Activated CD4-positive, alpha-beta memory T cell treated with anti-CD3 and anti-CD28 coated beads, Interleukin-2, amount 10 ng/mL, durations not matched to agents 7 days and 5 days (primary cell): ENCODE measurements around the gene MCTP2. TPM values are rescaled to one million over a fixed set of nuclear protein-coding genes. Genes with fewer than 3 reads are reported as not detected.
"Not testable (repeated sequence)": the region's sequence is repeated elsewhere in the genome, so short reads cannot be mapped to it uniquely, and the experiment has no call there.

ENCODE experiments used
- CTCF ChIA-PET: fragments of 350-600 bp; sonication (Branson Sonifier 250); formaldehyde crosslinking; loops from one replicate; lab custom pipeline; 2021; ENCODE audit warnings: antibody characterized with exemption, inconsistent platforms; lab: Charles Lee
- POLR2A ChIA-PET: fragments of 350-600 bp; sonication (Branson Sonifier 250); formaldehyde crosslinking; loops from one replicate; lab custom pipeline; 2021; ENCODE audit warnings: antibody characterized with exemption; lab: Charles Lee
- DNase-seq: peaks from one replicate; pipeline ENCODE4 v3.0.0-alpha.2; 2020
- H3K27ac Mint-ChIP-seq: one replicate; pipeline ENCODE4 v1.8.0; 2021; ENCODE audit warnings: mild to moderate bottlenecking, mixed read lengths
- H3K27me3 Mint-ChIP-seq: one replicate; pipeline ENCODE4 v1.8.0; 2021; ENCODE audit warnings: mixed read lengths
- H3K36me3 Mint-ChIP-seq: one replicate; pipeline ENCODE4 v1.8.0; 2021; ENCODE audit warnings: low read depth, mixed read lengths
- H3K4me1 Mint-ChIP-seq: one replicate; pipeline ENCODE4 v1.8.0; 2021; ENCODE audit warnings: mixed read lengths
- H3K4me3 Mint-ChIP-seq: one replicate; pipeline ENCODE4 v1.8.0; 2021; ENCODE audit warnings: mild to moderate bottlenecking, mixed read lengths
- H3K9me3 Mint-ChIP-seq: one replicate; pipeline ENCODE4 v1.8.0; 2021; ENCODE audit warnings: mixed read lengths
- total RNA-seq, 2 experiments: library from RNA; stranded (reverse); gene quantifications; one replicate each; pipeline ENCODE4 v1.2.3, GENCODE V29; 2021

Gene MCTP2
- total RNA-seq, 2 experiments from 2014 or later: 46.7 to 48.7 TPM

DNA sequence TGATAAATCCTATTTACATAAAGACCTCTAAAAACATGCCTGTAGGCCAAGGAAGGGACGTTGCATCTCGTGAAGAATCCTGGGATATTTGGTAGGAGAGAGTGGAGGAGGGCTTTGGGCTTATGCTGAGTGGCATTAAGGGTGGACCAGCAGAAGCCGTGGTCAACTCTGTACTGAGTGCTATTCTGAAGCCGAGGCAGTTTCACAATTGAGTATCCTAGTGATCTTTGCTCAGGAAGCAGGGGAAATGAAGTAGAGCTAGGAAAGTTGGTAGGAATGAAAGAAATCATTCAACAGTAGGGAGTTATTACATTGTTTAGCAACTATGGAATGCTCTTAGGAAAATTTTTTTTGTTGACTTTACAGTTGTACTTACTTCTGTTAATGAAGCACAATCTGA lies 24.2 kb downstream of the MCTP2 start:
- no peak for DNase-seq
- POLR2A ChIA-PET: no interaction called here
- Mint-ChIP-seq H3K4me1 (peaks cover 44% of the 10 kb centered on the region), H3K36me3 (peaks cover 35% of the 10 kb centered on the region), H3K27ac (no peak overlapping the region), H3K27me3 (no peaks in the 10 kb centered on the region), H3K4me3 (no peak overlapping the region), H3K9me3 (peaks cover 14% of the 10 kb centered on the region)
- CTCF ChIA-PET: no interaction called here

DNA sequence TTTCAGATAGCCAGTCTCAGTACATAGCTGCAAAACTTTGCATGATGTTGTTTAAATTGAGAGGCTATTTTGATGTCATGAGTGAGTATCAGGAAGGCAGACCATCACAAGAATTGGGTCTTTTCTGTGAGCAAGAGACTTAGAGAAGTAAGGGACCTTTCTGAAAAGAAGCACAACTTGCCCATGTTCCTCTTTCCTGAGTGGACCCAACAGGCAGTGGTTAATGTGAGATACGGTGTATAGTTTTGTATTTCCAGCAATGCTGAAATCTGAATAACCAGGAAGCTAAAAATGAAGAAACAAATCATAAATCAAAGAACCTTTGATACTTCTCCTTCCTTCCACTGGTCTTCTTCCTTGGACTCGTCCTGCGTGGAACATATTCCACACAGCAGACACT lies 25.1 kb downstream of the MCTP2 start:
- CTCF ChIA-PET: no interaction called here

DNA sequence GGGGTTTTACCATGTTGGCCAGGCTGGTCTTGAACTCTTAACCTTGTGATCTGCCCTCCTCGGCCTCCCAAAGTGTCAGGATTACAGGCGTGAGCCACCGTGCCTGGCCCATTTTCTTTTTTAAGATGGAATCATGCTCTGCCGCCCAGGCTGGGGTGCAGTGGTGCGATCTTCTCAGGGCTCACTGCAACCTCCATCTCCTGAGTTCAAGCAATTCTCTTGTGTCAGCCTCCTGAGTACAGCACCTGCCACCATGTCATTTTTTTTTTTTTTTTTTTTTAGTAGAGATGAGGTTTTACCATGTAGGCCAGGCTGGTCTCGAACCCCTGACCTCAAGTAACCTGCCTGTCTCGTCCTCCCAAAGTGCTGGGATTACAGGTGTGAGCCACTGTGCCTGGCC lies 26.4 kb downstream of the MCTP2 start:
- H3K9me3 Mint-ChIP-seq, DNase-seq, POLR2A ChIA-PET, H3K4me3 Mint-ChIP-seq, H3K27me3 Mint-ChIP-seq, H3K27ac Mint-ChIP-seq: not testable (repeated sequence)
- CTCF ChIA-PET: interaction anchor here (0.7 kb wide), 1 partner anchor 94 kb away, joined by 3 read pairs; no protein-coding TSS in a partner anchor
- peaks cover 34% of the 10 kb centered on the region for H3K4me1 Mint-ChIP-seq
- peaks cover 24% of the 10 kb centered on the region for H3K36me3 Mint-ChIP-seq

More for the DNA sequence above, 25.1 kb downstream of the MCTP2 start:
- Mint-ChIP-seq H3K27ac (no peak overlapping the region), H3K36me3 (peaks cover 36% of the 10 kb centered on the region), H3K4me1 (peaks cover 40% of the 10 kb centered on the region), H3K9me3 (peaks cover 10% of the 10 kb centered on the region), H3K4me3 (no peak overlapping the region), H3K27me3 (no peaks in the 10 kb centered on the region)
- POLR2A ChIA-PET: no interaction called here
- DNase-seq: no peak

DNA sequence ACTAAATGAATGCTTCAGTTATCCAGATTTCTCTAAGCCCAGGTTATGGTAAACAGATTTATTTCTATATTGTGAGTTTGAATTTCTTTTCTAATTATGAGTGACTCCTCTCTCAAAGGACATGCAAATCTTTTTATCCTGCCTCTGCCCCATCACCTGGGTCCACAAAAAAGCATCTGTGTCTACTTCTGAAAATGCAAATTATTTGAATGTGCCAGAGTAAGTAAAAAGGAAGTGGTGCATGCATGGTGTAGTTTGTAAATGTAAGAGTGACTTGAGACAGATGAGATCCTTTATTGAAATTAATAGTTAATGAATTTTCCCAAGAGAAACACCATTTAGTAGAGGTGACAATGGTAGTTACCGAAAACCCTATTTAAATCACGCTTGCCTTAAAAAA lies 26.9 kb downstream of the MCTP2 start:
- Mint-ChIP-seq H3K4me1 (peaks cover 34% of the 10 kb centered on the region), H3K9me3 (peaks cover under 1% of the 10 kb centered on the region), H3K27ac (no peak overlapping the region), H3K36me3 (peaks cover 20% of the 10 kb centered on the region), H3K27me3 (no peaks in the 10 kb centered on the region), H3K4me3 (no peak overlapping the region)
- ChIA-PET POLR2A (no interaction called here), CTCF (no interaction called here)
- no peak for DNase-seq

DNA sequence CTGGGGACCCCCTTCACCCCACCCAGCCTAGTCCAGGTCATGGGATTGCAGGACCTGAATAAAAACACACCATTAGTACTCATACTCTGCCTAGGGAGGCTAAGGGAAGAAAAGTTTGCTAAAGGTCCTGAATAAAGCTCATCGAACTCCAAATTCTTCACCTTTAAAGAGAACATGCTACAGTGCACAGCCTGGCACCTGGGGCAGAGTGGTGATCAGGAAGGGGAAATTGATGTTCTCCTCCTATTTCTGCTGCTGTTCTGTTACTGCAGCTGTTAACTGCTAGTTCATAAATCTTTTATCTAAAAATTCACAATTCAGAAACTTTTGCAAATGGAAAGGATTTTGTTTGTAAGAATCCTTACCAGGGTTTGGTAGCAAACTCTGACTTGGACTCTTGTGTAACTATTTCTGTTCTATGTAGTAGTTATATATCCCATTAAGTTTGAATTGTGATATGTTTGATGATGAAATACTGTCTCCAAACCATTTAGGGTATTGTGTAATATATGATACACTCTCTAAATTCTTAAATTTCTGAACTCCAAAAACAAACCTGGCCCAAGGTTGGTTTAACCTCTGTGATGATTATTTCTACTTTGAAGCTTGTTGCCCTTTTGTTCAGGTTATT lies 27.9 kb downstream of the MCTP2 start:
- POLR2A ChIA-PET: no interaction called here
- peaks cover 32% of the 10 kb centered on the region for H3K4me1 Mint-ChIP-seq
- H3K4me3 Mint-ChIP-seq: no peak overlapping the region
- no peaks in the 10 kb centered on the region for H3K27me3 Mint-ChIP-seq
- H3K9me3 Mint-ChIP-seq: no peaks in the 10 kb centered on the region
- no peak overlapping the region for H3K27ac Mint-ChIP-seq
- H3K36me3 Mint-ChIP-seq: peaks cover 21% of the 10 kb centered on the region
- DNase-seq: no peak
- CTCF ChIA-PET: interaction anchor here (1.0 kb wide), 1 partner anchor 63 kb away, joined by 3 read pairs; no protein-coding TSS in a partner anchor

DNA sequence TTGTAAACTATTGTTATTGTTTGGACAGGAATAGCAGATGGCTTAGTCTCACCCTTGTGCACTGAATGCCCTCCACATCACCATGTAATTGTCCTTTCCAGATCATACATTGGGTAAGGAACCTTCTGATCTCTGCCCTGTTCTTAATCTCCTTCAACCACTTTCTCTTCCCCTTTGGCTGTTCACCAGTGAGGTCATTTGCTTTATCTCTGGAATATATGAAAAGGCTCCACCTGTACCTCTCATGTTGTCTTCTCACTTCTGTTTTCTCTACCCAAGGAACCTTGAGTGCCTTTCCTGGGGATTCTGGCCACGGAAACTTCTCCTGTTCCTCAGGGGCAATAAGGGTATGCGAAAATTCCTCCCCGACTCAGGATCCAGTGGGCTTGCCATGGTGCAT lies 28.5 kb downstream of the MCTP2 start:
- no peak overlapping the region for H3K27ac Mint-ChIP-seq
- CTCF ChIA-PET: no interaction called here
- no peak overlapping the region for H3K4me3 Mint-ChIP-seq
- peaks cover 21% of the 10 kb centered on the region for H3K36me3 Mint-ChIP-seq
- H3K4me1 Mint-ChIP-seq: peaks cover 31% of the 10 kb centered on the region
- H3K9me3 Mint-ChIP-seq: no peaks in the 10 kb centered on the region
- H3K27me3 Mint-ChIP-seq: no peaks in the 10 kb centered on the region
- POLR2A ChIA-PET: no interaction called here
- DNase-seq: no peak

DNA sequence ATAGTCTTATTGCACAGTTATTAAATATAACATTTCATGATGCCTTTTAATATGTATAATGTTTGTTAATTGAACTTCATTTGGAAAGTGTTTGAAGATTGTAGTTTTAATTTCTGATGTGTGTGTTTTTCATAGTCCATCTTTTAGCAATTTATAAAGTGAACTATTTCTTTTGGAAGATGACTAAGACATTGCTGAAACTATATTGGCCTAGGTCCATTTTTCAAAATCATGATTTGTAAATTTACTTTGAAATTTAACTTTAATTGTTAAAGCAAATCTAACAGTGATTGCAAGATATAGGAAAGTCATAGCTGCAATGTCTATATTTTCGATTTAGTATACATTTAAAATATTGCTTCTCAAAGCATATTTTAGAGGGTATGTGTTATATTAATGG lies 30.8 kb downstream of the MCTP2 start:
- H3K27me3 Mint-ChIP-seq: no peaks in the 10 kb centered on the region
- CTCF ChIA-PET: interaction anchor here (1.1 kb wide), 1 partner anchor 26 kb away, joined by 3 read pairs; no protein-coding TSS in a partner anchor
- POLR2A ChIA-PET: no interaction called here
- H3K4me3 Mint-ChIP-seq: no peak overlapping the region
- peaks cover 27% of the 10 kb centered on the region for H3K36me3 Mint-ChIP-seq
- H3K9me3 Mint-ChIP-seq: no peaks in the 10 kb centered on the region
- no peak overlapping the region for H3K27ac Mint-ChIP-seq
- H3K4me1 Mint-ChIP-seq: peaks cover 40% of the 10 kb centered on the region
- no peak for DNase-seq

DNA sequence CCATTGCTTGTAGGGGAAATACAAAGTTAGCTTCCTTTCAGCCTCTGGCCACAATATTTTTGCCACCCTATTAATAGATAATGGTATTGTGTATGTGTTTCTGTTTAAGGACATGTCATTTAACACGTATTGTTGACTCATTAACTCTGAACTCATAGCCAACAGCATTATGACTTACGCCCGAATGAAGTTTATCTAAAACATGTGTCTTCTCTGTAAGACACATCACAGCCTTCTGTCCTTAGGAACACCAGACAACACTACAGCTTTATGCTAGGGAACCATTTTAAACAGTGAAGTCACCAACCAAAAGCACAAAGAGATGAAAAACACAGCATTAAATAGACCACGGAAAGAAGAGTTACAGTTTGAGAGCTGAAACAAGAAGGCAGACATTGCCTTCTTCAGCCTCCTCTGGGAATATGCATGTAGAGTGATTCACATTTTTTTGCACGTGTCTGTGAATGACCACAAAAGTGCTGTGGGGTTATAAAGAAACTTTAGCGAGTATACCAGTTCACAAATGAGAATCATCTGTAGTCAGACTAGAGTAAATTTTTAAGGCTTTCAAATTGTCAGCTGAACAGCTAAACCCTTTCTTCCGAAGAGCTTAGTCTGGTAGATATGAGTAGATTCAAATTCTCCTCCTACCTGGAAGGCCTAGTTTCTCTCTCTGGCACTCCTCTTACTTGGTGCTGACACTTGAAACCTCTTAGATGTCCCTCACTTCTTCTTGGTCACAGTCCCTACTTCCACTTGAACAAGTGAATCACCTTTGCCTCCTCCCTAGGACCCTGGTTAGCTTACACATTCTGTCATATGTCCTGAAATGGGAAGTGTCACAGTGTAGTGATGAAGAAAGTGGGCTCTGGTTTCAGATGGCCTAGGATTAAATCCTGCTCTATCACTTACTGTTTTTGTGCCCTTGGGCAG lies 32.2 kb downstream of the MCTP2 start:
- Mint-ChIP-seq H3K27me3 (no peaks in the 10 kb centered on the region), H3K4me3 (no peak overlapping the region), H3K27ac (no peak overlapping the region), H3K4me1 (peaks cover 41% of the 10 kb centered on the region), H3K9me3 (no peaks in the 10 kb centered on the region), H3K36me3 (peaks cover 35% of the 10 kb centered on the region)
- CTCF ChIA-PET: no interaction called here
- POLR2A ChIA-PET: interaction anchor here (1.8 kb wide), 1 partner anchor 33 kb away, joined by 10 read pairs; the partner anchor contains the start of gene MCTP2
- DNase-seq: no peak

DNA sequence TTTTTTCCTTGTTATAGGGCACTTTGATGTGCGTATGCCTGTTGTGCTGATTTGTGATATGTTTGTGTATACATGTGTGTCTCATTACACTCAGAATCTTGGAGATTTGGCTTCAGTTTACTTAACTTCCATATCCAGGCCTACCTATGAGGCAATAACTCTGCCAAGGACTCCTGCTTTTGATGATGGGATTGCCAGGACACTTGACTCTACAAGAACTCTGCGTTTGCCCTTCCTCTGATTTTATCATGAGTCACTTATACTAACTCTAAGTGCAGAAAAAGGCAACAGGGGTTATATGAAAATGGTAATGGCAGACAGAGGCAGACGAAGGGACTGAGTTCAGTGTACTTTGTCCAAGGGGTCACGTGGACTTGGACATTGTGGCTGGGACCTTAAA lies 33.6 kb downstream of the MCTP2 start:
- ChIA-PET POLR2A (no interaction called here), CTCF (no interaction called here)
- Mint-ChIP-seq H3K27ac (no peak overlapping the region), H3K4me1 (peaks cover 41% of the 10 kb centered on the region), H3K27me3 (no peaks in the 10 kb centered on the region), H3K36me3 (peaks cover 30% of the 10 kb centered on the region), H3K4me3 (no peak overlapping the region), H3K9me3 (no peaks in the 10 kb centered on the region)
- DNase-seq: no peak

DNA sequence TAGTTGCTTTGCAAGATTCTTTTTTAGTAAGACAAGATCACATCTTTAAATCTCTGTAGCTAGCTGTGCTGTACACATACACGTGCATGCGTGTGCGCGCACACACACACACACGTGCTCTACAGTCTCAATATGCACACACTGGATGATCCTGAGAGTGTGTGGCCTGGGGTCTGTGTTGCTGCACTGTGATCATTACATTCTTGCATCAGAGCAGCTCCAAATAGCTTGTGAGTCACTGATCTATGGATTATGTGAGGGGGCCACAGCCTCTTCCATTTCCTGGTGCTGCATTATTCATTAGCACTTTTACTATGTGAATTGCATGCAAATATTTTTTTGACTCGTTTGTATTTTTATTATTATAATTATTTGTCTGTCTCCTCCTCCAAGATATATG lies 34.6 kb downstream of the MCTP2 start:
- H3K27me3 Mint-ChIP-seq: no peaks in the 10 kb centered on the region
- ChIA-PET POLR2A (interaction anchor here (1.2 kb wide), 1 partner anchor 21 kb away, joined by 3 read pairs; no protein-coding TSS in a partner anchor), CTCF (no interaction called here)
- no peak overlapping the region for H3K4me3 Mint-ChIP-seq
- H3K27ac Mint-ChIP-seq: no peak overlapping the region
- H3K9me3 Mint-ChIP-seq: no peaks in the 10 kb centered on the region
- H3K36me3 Mint-ChIP-seq: peaks cover 21% of the 10 kb centered on the region
- H3K4me1 Mint-ChIP-seq: peaks cover 43% of the 10 kb centered on the region
- no peak for DNase-seq

DNA sequence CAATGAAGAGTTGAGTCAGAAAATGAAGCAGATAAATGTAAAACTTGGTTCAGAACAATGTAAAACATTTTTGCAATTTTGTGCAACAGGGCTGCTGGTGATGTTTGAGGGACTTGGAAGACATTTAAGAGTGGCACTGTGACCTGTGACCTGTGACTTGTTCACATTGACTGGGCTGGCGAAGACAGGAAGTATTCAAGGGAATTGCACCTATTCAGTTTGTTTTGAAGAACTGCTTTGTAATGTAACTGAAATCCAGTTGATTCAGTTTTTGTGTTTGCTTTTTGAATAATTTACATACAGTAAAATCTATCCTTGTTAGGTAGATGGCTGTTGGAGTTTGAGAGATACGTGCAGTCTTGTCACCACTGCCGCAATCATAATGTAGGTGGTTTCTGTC lies 35.4 kb downstream of the MCTP2 start:
- Mint-ChIP-seq H3K27ac (no peak overlapping the region), H3K27me3 (no peaks in the 10 kb centered on the region), H3K36me3 (peaks cover 19% of the 10 kb centered on the region), H3K4me3 (no peak overlapping the region), H3K9me3 (no peaks in the 10 kb centered on the region), H3K4me1 (peaks cover 43% of the 10 kb centered on the region)
- DNase-seq: no peak
- ChIA-PET CTCF (no interaction called here), POLR2A (no interaction called here)

DNA sequence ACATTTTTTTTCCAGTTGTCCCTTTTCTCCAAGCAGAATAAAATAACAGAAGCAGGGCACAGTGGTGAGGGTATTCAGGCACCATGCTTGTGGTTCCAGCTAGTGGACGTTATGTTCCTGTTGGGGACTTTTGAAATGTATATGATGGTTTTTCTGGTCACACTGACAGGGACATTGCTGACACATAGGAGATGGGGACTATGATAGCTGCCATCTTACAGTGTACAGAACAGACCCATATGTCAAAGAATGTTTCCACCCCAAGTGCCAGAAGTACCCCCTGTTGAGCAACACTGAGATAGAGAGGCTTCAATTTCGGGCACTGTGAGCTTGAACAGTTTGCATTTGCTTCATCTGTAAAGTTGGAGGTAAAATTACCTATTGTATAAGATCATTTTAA lies 38.6 kb downstream of the MCTP2 start:
- ChIA-PET CTCF (interaction anchor here (0.8 kb wide), 1 partner anchor 38 kb away, joined by 3 read pairs; the partner anchor contains the start of gene MCTP2), POLR2A (interaction anchor here (2.6 kb wide), 1 partner anchor 40 kb away, joined by 13 read pairs; the partner anchor contains the start of gene MCTP2)

DNA sequence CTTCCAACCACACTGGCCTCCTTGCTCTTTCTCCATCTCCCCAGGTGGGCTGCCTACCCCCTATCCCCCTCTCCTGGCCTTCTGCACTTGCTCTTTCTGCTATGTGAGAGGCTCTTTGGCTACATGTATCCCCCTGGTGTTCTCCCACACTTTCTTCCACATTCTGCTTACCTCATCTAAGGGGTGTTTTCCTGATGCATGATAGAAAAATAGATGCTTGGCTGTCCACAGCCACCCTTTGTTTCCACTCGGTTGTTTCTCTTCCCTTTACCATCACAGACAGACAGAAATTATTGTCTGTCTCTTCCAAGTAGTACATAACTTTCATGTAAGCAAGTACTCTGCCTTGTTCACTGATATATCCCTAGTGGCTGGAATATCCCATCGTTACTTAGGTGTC lies 39.2 kb downstream of the MCTP2 start:
- Mint-ChIP-seq H3K4me3 (no peak overlapping the region), H3K27ac (no peak overlapping the region), H3K9me3 (no peaks in the 10 kb centered on the region), H3K4me1 (peaks cover 32% of the 10 kb centered on the region), H3K36me3 (peaks cover 18% of the 10 kb centered on the region), H3K27me3 (no peaks in the 10 kb centered on the region)
- no peak for DNase-seq
- CTCF ChIA-PET: interaction anchor here (0.8 kb wide), 1 partner anchor 39 kb away, joined by 3 read pairs; the partner anchor contains the start of gene MCTP2
- POLR2A ChIA-PET: interaction anchor here (2.6 kb wide), 1 partner anchor 40 kb away, joined by 13 read pairs; the partner anchor contains the start of gene MCTP2

More for the DNA sequence above, 38.6 kb downstream of the MCTP2 start:
- DNase-seq: no peak
- H3K27ac Mint-ChIP-seq: no peak overlapping the region
- H3K36me3 Mint-ChIP-seq: peaks cover 18% of the 10 kb centered on the region
- H3K4me3 Mint-ChIP-seq: no peak overlapping the region
- no peaks in the 10 kb centered on the region for H3K27me3 Mint-ChIP-seq
- peaks cover 30% of the 10 kb centered on the region for H3K4me1 Mint-ChIP-seq
- H3K9me3 Mint-ChIP-seq: no peaks in the 10 kb centered on the region
